NCI-H82 treated with DMSO at 0.1 percent for 48 hours (cell line): ENCODE measurements around the gene TAF6L.
"Not testable (repeated sequence)": the region's sequence is repeated elsewhere in the genome, so short reads cannot be mapped to it uniquely, and the experiment has no call there.

ENCODE experiments used
- DNase-seq: peaks from one replicate; lab custom pipeline; 2025; ENCODE audit not compliant: unreplicated experiment; lab: John Stamatoyannopoulos, UW

TAF6L gene

GRCh38 chr11:62755086-62755615 is 16.0 kb upstream of the TAF6L start:
- no peak for DNase-seq

GRCh38 chr11:62757846-62758788 is 13.1 kb upstream of the TAF6L start:
- DNase-seq = no peak

- not testable (repeated sequence) for DNase-seq
Observed at GRCh38 chr11:62760867-62761227, 10.3 kb upstream of the TAF6L start.

GRCh38 chr11:62770778-62771143 is 435 bp upstream of the TAF6L start:
- no peak for DNase-seq

GRCh38 chr11:62774407-62774806 is 3.2 kb downstream of the TAF6L start:
- DNase-seq = no peak

GRCh38 chr11:62775646-62776045 is 4.5 kb downstream of the TAF6L start:
- no peak for DNase-seq

GRCh38 chr11:62777389-62777788 is 6.2 kb downstream of the TAF6L start:
- DNase-seq = no peak

- DNase-seq = no peak
Observed at GRCh38 chr11:62778441-62778840, 7.2 kb downstream of the TAF6L start.

GRCh38 chr11:62782753-62783152 is 11.6 kb downstream of the TAF6L start:
- no peak for DNase-seq

- peak; percentile 53 for DNase-seq
Observed at GRCh38 chr11:62786318-62787004, 15.3 kb downstream of the TAF6L start.

GRCh38 chr11:62787005-62787759 is 16.0 kb downstream of the TAF6L start, which contains the start of gene TMEM179B:
Gene TMEM179B, plus strand, starts transcription at chr11:62787402. Its CDS starts 30 bp downstream, at chr11:62787432.
- DNase-seq = peak; percentile 88

- DNase-seq = no peak
Observed at GRCh38 chr11:62788991-62789390, 17.8 kb downstream of the TAF6L start.

GRCh38 chr11:62789576-62789975 is 18.4 kb downstream of the TAF6L start:
- no peak for DNase-seq

GRCh38 chr11:62791501-62792201 is 20.5 kb downstream of the TAF6L start, which contains the start of gene TMEM223:
Gene TMEM223, minus strand, starts transcription at chr11:62792006. Its CDS starts 12 bp downstream, at chr11:62791994.
- peak; percentile 46 for DNase-seq

- peak; percentile 46 for DNase-seq
Observed at GRCh38 chr11:62792202-62792575, 21.0 kb downstream of the TAF6L start.

GRCh38 chr11:62794201-62794775 is 23.1 kb downstream of the TAF6L start:
- no peak for DNase-seq

- DNase-seq = no peak
Observed at GRCh38 chr11:62796281-62796680, 25.1 kb downstream of the TAF6L start.

GRCh38 chr11:62799486-62799885 is 28.3 kb downstream of the TAF6L start:
- DNase-seq = no peak

- no peak for DNase-seq
Observed at GRCh38 chr11:62801071-62801470, 29.9 kb downstream of the TAF6L start.
